NCI-H446 treated with DMSO at 0.1 percent for 48 hours (cell line): ENCODE results near the gene ANKFY1.

Experiments used
- DNase-seq: peaks from one replicate; lab custom pipeline; 2025; lab: John Stamatoyannopoulos, UW

Gene ANKFY1, protein sequence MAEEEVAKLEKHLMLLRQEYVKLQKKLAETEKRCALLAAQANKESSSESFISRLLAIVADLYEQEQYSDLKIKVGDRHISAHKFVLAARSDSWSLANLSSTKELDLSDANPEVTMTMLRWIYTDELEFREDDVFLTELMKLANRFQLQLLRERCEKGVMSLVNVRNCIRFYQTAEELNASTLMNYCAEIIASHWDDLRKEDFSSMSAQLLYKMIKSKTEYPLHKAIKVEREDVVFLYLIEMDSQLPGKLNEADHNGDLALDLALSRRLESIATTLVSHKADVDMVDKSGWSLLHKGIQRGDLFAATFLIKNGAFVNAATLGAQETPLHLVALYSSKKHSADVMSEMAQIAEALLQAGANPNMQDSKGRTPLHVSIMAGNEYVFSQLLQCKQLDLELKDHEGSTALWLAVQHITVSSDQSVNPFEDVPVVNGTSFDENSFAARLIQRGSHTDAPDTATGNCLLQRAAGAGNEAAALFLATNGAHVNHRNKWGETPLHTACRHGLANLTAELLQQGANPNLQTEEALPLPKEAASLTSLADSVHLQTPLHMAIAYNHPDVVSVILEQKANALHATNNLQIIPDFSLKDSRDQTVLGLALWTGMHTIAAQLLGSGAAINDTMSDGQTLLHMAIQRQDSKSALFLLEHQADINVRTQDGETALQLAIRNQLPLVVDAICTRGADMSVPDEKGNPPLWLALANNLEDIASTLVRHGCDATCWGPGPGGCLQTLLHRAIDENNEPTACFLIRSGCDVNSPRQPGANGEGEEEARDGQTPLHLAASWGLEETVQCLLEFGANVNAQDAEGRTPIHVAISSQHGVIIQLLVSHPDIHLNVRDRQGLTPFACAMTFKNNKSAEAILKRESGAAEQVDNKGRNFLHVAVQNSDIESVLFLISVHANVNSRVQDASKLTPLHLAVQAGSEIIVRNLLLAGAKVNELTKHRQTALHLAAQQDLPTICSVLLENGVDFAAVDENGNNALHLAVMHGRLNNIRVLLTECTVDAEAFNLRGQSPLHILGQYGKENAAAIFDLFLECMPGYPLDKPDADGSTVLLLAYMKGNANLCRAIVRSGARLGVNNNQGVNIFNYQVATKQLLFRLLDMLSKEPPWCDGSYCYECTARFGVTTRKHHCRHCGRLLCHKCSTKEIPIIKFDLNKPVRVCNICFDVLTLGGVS

GRCh38 chr17:4263282-4264215, at the start of gene ANKFY1:
Gene ANKFY1, minus strand, starts transcription at chr17:4263979. Its CDS starts 38 bp downstream, at chr17:4263941.
- DNase-seq = peak; percentile 79

DNA sequence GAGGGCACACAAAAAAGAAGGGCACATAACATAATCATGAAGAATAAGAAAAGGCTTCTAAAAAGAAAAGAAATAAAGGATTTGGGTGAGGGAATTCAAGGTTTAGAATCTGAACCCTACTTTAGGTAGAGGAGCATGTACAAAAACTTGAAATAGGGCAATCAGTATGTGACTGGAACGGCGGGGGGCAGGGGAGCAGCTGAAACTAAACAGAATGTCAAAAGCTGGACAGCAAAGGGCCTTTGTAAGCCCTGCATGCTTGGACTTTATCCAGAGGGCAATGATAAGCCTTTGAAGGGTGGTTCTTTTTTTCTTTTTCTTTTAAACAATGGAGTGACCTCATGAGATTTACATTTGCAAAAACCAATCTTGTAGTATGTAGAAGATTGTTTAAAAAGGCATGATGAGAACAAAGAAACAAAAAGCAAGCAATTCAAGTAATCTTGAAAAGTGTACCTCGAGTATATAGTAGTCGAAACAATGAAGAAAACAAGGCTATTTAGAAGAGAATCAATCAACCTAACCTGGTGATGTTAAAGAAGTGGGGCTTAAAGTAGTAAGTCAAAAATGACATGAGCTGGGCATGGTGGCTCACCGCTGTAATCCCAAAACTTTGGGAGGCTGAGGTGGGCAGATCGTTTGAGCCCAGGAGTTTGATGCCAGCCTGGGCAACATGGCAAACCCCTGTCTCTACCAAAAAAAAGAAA, 46.7 kb upstream of the ANKFY1 start:
- no peak for DNase-seq

- DNase-seq = no peak
Observed at GRCh38 chr17:4309897-4310296, 46.1 kb upstream of the ANKFY1 start.

GRCh38 chr17:4307179-4307930, 43.6 kb upstream of the ANKFY1 start:
- no peak for DNase-seq

- DNase-seq = no peak
Observed at GRCh38 chr17:4305224-4305623, 41.4 kb upstream of the ANKFY1 start.

DNA sequence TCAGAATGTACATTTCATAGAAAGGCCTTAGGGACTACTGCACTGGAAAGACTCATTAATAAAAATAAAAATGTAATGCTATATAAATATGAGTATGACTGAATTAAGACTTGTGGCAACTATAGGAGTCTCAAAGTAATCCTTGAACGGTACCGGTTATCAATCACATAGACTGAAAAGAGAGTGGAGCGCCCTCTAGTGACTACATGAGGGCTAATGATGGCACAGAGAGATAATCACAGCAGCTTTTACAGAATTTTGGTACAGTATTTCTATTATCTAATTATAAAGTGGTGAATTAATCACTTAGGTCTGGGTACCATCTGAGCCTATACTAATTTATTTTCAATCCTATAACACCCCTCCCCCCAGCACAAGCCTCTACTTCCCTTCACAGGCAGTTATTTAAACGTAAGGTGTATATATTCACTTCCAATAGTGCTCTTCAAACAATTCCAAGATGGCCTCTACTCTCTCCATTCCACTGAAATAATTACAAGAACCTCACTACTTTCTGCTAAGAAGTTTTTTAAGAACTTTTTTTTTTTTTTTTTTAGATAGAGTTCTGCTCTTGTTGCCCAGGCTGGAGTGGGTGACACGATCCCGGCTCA, 40.7 kb upstream of the ANKFY1 start:
- peak; percentile 6 for DNase-seq

DNA sequence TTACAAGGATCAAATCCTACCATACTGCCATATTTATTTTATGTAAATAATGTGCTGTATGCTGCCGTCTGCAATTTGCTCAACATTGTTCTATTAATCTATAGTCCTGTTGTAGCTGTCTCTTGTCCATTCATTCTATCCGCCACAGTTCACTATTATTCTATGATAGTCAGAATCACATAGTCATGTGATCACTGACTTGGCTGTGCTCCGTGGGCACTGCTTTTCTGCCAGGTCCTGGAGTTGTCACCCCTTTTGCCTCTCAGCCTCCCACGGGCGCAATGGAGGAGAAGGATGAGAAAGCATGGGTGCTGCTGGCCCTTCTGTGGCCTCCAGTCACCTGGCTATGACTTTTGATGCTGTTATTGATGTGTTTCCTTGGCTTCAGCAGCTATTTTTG, 37.3 kb upstream of the ANKFY1 start:
- DNase-seq = no peak

GRCh38 chr17:4297351-4297750, 33.6 kb upstream of the ANKFY1 start:
- no peak for DNase-seq

GRCh38 chr17:4295686-4296085, 31.9 kb upstream of the ANKFY1 start:
- no peak for DNase-seq

- no peak for DNase-seq
Observed at GRCh38 chr17:4293572-4293971, 29.8 kb upstream of the ANKFY1 start.

GRCh38 chr17:4287710-4288109, 23.9 kb upstream of the ANKFY1 start:
- no peak for DNase-seq

GRCh38 chr17:4276514-4276913, 12.7 kb upstream of the ANKFY1 start:
- DNase-seq = no peak

DNA sequence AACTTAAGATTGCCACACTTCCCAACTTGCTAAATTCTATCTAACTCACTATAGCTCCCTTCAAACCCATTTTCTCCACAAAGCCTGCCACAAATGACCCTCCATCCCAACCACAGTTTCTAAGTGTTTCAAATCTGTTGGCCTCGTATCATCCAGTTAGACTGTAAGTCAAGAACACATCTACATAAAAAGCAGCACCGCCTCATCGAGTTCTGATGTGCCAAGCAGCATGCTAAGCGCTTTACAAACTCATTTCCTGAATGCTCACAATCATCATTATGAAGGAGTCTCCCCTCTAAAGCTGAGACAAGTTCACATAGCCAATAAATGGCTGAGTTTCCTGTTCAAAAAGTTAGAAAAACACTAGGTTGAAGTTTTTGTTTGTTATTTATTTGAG, 9.2 kb upstream of the ANKFY1 start:
- no peak for DNase-seq

- no peak for DNase-seq
Observed at GRCh38 chr17:4272213-4272971, 8.6 kb upstream of the ANKFY1 start.

DNA sequence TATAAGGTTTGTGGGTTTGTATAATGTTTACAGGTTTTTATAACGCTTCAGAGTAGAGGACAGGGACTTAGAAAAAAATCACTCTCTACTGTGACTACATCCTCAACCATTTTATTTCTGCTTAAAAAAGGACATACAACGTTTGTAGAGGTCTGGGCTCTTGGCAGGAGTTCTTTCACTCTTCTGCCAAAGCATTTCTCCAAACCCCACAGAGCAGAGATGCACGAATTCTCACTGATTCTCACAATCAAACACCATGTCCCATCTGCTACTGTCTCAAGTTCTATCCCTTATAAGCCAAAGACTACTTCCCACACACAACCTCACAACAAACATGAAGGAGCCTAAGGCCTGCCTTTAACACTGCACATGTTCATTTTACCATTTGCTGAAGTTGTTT, 7.0 kb upstream of the ANKFY1 start:
- DNase-seq = peak; percentile 13

DNA sequence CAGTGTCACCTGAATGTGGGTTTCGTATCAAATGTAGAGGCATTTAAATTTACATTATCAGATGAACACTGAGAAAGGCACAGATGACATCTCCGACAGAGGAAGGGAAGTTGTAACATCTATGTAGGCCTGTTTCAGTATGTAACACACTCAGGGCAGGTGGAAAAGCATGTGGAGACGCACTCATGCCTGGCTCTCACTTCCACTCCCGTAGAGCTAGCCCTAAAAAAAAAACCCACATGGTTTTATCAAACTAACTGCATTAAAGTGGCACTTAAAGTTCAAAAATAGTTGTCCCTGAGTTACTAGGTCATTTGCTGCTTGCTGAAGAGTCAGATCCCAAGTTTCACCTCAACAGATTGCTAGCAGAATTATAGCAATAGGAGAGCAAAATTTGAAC, 6.1 kb upstream of the ANKFY1 start:
- no peak for DNase-seq

GRCh38 chr17:4267402-4267801, 3.6 kb upstream of the ANKFY1 start:
- DNase-seq = no peak

GRCh38 chr17:4266550-4266949, 2.8 kb upstream of the ANKFY1 start:
- no peak for DNase-seq

GRCh38 chr17:4262703-4263102, 1.1 kb downstream of the ANKFY1 start:
- DNase-seq = no peak
